ENCODE data around the gene ARHGAP8.
A peak's percentile ranks its signal among the peaks of the same experiment; 100 is the strongest.
"Not testable (repeated sequence)": the region's sequence is repeated elsewhere in the genome, so short reads cannot be mapped to it uniquely, and the experiment has no call there.

ARHGAP8 gene

GRCh38 chr22:44837481-44837880, 85.1 kb downstream of the ARHGAP8 start:
- DNase-seq, result no peak

- DNase-seq, result no peak
Measured at GRCh38 chr22:44838316-44839016, 86.1 kb downstream of the ARHGAP8 start.

DNA sequence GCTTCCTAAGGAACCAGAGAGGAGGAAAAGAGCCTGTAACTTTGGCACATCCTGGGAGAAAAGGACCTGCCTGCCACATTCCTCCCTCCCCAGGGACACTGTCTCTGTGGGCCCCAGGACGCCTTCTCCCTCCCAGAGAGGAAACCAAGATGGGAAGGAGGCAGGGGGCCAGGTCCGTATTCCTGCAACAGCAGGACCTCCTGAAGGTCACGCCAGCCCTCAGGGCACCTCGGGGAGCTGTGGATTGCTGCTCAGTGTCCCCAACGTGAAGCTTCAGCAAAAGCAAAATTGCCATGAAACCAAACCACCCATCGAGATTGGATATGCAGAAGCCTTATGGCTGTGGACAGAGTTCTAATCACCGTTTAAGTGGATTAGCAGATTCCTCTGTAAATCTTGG, 86.7 kb downstream of the ARHGAP8 start:
- DNase-seq, result no peak

DNA sequence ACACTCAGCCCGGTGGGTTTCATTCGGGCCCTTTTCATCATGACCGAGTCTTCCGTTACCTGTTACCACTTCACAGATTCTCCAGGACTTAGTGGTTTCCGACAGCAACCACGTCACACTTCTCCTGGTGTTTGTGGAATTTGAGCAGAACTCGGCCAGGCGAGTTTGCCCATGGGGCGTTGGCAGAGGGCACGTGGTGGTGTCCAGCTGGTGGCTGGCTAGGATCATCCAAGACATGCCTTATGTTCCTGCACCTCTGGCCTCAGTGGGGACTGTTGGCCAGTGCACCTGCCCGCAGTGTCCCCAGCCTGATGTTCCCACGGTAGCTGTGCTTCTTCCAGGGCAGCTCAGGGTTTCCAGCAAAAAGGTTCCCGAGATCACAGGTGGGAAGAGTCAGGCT, 87.3 kb downstream of the ARHGAP8 start:
- DNase-seq, result no peak

- DNase-seq, result no peak
Measured at GRCh38 chr22:44840611-44841322, 88.4 kb downstream of the ARHGAP8 start.

GRCh38 chr22:44842417-44842816, 90.0 kb downstream of the ARHGAP8 start:
- DNase-seq, result peak; percentile 7

- DNase-seq, result no peak
Measured at GRCh38 chr22:44845191-44845590, 92.8 kb downstream of the ARHGAP8 start.

DNA sequence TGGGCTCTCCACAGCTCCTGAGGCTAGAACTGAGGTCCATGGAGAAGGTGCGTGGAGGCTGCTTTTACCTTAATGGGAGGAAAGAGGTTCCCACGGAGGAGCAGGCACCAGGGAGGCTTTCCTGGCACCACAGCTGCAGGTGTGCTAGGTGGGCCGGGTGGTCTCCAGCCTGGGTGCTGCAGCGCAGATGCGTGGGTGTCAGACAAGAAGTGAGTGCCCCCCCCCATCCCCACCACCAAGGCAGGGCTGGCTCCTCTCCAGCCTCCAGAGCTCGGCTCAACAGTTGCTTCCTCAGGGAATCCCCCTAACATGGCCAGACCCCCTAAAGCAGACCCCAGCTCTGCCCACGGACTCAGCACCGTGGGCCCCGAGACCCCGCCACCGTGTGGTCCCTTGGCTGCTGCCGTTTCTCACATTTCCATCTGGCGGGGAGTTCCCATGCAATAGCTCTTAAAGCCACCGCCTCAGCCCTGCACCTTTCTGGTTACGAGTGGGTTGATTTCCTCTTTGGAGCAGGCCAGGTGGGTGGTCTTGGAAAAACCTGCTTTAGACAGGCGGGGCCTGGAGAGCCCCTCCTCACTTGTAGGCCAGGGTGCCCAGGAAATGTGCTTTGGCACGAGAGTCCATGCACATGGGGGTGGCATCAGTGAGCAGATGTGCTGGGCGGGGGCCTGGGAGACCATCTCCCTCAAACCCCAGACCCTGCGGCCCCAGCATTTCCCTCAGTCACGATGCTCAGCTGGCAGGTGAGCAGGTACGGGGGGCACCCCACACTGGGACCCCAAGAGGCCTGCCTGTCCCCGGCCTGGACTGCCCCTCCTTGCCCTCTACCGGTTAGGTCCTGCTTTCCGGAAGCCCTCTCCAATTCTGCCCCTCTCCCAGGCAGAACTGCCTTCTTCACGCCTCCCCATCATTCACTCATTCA, 93.7 kb downstream of the ARHGAP8 start:
- DNase-seq, result no peak

DNA sequence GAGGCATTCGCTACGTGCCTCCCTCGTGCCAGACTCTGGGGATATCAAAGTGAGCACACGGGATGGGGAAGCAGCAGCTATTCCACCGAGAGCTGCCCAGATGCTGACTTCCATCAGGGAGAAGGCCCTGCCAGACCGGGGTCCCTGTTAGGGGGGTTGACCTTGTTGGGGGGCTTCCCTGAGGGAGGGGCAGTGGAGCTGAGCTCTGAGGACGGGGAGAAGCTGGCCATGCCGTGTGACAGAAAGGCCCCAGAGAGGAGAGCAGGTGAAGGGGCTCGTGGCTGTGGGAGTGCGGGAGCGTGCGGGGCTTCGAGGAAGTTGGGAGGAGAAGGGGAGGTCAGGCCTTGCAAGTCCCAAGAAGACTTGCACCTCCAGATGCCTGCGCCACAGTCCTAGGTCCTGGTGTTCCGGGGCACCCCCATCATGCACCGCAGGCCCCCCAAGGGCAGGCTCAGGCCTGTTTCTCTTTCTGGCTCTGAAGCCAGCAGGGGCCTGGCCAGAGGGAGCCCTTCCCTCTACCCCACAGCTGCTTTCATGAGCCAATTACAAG, 94.4 kb downstream of the ARHGAP8 start:
- no peak for DNase-seq

GRCh38 chr22:44847380-44847779, 95.0 kb downstream of the ARHGAP8 start:
- DNase-seq, result no peak

DNA sequence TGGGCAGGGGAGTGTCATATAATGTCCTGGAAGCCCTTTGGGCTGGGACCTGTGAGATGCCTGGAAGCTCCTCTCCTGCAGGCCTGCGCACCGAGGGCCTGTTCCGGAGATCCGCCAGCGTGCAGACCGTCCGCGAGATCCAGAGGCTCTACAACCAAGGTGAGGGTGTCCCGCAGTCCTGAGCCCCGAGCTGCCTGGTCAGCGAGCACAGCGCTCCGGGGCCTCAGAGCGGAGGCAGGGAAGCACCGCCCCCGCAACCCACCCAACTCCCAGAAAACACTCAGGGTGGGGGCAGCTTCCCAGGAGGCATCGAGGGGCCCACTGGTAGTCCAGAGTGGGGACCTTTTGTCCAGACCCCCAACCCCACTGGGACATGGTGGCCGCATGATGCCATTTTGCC, 95.5 kb downstream of the ARHGAP8 start:
- DNase-seq, result no peak

DNA sequence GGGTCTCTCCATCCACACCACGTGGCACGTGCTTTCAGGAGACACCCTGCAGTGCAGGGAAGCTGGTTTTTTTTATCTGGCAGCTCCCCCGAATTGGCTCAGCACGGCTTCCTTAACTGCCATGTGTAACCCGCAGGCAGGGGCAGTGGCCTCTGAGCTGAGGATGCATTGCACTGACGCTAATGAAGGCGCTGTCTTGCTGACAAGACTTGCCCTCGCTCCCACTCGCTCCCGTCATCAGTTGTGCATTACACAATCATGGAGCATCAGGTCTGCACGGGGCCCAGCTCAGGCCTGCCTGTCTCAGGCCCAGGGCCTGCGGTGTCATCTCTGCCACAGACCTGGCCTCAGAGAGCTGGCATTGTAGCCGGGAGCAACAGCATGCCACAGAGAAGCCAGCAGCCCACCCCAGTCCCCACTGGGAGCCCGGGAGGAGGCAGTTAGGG, 95.9 kb downstream of the ARHGAP8 start:
- DNase-seq, result no peak

DNA sequence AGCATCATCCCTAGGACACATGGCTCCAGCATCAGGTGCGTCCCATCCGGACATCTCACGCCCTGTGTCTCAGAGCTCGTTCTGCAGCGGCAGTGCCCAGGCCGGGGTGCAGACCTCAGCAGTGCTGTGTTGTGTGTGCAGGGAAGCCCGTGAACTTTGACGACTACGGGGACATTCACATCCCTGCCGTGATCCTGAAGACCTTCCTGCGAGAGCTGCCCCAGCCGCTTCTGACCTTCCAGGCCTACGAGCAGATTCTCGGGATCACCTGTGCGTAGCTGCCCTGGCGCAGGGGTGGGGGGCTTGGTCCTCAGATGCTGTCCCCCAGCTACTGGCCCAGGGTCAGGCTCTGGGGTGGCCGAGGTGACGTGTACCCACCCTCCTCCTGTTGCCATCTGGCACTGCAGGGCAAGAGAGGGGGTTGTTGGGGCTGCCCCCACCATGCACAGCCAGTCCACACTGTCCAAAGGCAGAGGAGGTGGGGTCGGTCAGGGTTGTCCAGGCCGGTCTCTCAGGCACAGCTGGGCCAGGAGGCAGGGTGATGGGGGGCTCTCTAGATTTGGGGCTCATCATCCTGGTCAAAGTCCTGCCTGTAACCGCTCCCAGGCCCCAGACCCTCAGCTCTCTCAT, 96.5 kb downstream of the ARHGAP8 start:
- no peak for DNase-seq

GRCh38 chr22:44850946-44851345, 98.6 kb downstream of the ARHGAP8 start:
- DNase-seq, result no peak

DNA sequence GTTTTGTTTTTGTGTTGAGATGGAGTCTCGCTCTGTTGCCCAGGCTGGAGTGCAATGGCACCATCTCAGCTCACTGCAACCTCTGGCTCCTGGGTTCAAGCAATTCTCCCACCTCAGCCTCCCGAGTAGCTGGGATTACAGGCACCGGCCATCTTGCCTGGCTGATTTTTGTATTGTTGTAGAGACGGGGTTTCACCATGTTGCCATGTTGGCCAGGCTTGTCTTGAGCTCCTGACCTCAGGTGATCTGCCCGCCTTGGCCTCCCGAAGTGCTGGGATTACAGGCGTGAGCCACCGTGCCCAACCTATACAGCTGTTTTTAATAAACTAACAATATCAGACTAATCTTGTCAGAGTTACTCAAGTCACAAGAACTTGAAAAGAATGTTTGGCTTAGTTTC, 102.3 kb downstream of the ARHGAP8 start:
- DNase-seq, result not testable (repeated sequence)

DNA sequence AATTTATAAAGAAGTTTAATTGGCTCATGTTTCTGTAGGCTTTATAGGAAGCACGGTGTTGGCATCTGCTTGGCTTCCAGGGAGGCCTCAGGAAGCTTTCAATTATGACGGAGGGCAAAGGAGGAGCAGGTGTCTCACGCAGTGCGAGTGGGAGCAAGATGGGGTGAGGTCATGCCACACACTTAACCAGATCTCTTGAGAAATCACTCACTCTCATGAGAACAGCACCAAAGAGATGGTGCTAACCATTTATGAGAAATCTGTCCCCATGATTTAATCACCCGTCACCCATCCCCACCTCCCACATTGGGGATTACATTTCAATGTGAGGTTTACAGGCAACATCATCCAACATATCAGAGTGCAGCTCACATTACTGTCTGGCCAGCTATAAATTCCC, 103.5 kb downstream of the ARHGAP8 start:
- DNase-seq, result no peak

DNA sequence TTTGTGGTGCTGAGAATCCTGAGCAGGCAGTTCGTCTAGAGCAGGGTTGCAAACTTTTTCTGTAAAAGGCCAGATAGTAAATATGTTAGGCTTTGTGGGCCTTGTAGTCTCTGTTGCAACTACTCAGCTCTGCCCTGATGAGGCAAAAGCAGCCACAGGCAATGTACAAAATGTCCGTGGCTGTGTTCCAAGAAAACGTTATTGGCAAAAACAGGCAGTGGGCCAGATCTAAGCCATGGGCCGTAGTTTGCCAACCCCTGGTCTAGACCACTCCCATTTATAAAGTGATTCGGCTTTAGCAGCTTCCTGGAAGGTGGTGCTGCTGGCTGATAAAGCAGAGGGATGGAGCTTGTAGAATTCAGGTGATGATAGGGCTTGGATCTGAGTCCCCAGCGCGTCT, 106.4 kb downstream of the ARHGAP8 start:
- not testable (repeated sequence) for DNase-seq

GRCh38 chr22:44859641-44860040, 107.3 kb downstream of the ARHGAP8 start:
- DNase-seq, result no peak

DNA sequence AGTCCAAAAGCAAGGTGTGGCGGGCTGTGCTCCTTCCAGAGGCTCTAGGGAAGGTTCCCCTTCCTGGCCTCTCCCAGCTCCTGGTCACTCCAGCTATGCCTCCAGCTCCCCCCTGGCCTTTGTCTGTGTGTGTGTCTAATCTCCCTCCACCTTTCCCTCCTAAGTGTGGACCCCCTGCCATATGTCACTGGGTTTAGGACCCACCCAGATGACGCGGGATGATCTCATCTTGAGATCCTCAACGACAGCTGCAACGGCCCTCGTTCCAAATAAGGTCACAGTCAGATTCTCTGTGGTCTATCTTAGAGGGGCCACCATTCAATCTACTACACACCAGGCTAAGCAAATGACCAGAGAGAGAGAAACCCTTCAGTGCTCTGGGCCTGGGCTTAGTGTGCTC, 107.9 kb downstream of the ARHGAP8 start:
- no peak for DNase-seq

- no peak for DNase-seq
Measured at GRCh38 chr22:44861245-44861644, 108.9 kb downstream of the ARHGAP8 start.

GRCh38 chr22:44862281-44862680, 109.9 kb downstream of the ARHGAP8 start:
- DNase-seq, result no peak

DNA sequence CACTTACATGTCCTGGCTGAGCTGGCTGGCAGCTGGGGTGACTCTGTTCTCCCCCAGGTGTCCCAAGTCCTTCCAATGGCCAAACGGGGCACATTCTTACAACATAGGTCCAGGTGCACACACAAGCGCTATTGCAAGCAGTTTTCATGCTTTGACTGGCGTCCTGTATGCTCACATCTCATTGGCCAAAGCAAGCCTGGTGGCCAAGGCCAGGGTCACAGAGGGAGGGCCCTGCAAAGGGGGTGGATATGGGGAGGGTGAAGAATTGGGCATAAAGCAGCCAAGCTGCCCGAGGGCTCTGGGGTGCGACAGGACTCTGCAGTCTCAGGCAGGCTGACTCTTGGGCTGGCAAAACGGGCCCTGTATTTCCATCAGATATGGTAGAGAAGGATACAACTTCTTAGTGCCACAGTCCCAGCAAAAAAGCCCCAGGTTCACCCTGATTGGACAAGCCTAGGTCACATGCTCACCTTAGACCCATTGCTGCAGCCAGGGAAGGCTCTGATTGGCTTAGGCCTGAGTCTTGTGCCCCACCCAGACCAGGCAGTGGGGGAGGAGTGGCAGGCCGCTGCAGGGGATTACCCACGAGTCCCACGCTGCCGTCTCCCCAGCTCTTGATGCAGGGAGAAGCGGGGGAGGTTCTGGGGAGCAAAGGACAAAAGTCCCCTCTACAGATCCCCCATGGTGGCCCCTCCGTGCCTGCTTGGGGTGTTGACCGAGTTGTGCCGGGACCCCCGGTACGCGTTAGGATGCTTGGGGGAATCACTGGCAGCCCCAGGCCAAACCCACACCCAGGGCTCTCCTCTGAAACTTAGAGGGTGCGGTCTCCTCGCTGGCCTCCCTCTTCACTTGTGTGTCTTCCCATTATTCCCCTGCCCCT, 110.8 kb downstream of the ARHGAP8 start:
- DNase-seq, result no peak

Data from NCI-H146 (cell line).